GM10266 (cell line): ENCODE results near the gene COL4A1.

ENCODE experiments used
- DNase-seq: peaks from one replicate; pipeline ENCODE4 v3.0.0; 2012; ENCODE audit errors: extremely low spot score
- TF ChIP-seq, protein P1 (sequence below): IDR thresholded peaks from 2 replicates; pipeline ENCODE4 v1.5.1; 2012; ENCODE audit warnings: mild to moderate bottlenecking, low read depth; ENCODE audit not compliant: control insufficient read depth, insufficient read depth; ENCODE audit errors: missing control alignments

Gene COL4A1

DNA sequence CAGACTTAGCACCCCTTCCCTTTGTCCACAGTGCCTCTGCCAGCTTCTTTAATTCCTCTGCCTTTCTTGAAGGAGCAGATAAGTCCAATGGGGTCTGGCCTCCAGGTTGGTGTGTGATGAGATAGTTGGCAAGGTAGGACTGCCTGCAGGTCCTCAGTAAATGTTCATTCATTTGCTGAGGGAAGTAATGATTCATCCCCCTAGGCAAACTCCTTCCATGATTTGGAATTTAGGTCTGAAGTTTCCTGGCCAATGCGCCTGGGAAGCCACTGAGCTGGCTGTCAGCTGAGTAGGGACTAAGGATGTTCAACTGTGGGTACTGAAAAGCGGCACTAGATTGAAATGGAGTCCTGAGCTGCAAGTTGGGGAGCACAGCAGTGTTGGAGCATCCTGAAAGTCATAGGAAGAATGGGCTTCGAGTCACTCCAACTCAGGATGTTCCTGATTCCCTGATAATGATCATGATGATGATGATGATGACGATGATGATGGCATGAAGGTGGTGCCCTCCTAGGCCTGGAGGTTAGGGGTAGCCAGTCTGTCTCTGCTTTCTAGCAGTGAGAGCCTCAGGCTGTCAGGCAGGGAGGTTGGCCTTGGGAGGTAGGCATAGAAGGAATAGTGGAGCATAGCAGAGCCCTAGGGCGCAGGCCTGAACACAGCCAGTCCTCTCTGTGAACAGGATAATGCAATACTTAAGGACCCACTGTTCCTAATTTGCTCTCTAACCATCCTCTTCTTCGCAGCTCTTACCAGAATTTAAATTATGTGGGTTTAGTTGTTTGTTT is 44.9 kb upstream of the COL4A1 start:
- TF ChIP-seq, protein P1, sequence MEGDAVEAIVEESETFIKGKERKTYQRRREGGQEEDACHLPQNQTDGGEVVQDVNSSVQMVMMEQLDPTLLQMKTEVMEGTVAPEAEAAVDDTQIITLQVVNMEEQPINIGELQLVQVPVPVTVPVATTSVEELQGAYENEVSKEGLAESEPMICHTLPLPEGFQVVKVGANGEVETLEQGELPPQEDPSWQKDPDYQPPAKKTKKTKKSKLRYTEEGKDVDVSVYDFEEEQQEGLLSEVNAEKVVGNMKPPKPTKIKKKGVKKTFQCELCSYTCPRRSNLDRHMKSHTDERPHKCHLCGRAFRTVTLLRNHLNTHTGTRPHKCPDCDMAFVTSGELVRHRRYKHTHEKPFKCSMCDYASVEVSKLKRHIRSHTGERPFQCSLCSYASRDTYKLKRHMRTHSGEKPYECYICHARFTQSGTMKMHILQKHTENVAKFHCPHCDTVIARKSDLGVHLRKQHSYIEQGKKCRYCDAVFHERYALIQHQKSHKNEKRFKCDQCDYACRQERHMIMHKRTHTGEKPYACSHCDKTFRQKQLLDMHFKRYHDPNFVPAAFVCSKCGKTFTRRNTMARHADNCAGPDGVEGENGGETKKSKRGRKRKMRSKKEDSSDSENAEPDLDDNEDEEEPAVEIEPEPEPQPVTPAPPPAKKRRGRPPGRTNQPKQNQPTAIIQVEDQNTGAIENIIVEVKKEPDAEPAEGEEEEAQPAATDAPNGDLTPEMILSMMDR, result no peak
- no peak for DNase-seq

DNA sequence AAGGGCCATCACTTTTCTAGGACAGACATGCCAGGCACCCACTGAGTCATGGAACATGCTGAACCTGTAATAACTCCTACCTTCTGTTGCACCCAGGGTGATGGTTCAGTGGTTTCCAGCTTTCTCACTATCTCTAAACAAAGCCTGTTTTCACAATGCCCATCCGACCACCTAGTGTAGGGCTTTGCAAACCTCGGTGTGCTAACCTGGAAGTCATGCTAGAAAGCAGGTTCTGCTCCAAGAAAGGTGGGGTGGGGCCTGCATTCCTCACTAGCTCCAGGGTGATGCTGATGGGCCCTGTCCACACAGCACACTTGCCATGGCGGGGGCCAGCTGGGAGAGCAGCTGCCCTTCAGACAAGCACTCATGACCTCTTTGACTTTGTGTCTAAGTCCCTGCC is 43.6 kb upstream of the COL4A1 start:
- TF ChIP-seq, protein P1, result no peak
- no peak for DNase-seq

DNA sequence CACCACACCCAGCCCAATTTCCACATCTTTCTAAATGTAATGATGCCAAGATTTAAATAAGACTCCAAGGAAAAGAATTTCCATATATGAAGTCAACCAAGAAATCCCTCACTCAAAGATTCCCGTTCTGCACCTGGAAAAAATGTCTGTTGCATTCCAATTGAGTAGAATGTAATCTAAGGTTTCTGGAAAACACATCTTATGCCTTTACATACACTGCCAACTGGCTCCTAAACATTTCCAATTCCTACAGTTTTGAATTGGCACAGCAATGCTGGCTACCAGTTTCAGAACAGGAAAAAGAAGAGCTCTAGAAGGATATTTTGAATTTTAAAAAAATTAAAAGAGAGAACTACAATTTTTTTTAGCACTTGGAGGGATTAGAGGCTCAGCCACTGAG is 43.1 kb upstream of the COL4A1 start:
- no peak for DNase-seq
- TF ChIP-seq, protein P1, result no peak

DNA sequence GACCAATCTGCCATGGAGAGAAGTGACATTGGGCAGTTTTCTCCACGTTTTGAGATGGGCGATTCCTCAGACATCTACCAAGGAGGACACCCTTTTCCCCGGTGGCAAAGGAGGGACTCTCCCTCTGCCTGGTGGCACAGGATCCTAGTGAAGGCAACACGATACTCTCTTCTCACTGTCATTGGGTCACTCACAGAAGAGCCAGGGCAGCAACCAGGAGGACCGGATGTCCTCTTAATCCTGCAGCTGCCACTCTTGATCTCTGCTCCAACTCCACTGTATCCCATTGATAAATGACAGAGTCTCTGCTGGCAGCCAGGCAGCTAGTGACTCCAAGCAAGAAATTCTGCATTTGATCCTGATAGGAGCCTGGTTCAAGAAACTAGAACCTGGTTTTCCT is 42.3 kb upstream of the COL4A1 start:
- TF ChIP-seq, protein P1, result no peak
- DNase-seq, result no peak

DNA sequence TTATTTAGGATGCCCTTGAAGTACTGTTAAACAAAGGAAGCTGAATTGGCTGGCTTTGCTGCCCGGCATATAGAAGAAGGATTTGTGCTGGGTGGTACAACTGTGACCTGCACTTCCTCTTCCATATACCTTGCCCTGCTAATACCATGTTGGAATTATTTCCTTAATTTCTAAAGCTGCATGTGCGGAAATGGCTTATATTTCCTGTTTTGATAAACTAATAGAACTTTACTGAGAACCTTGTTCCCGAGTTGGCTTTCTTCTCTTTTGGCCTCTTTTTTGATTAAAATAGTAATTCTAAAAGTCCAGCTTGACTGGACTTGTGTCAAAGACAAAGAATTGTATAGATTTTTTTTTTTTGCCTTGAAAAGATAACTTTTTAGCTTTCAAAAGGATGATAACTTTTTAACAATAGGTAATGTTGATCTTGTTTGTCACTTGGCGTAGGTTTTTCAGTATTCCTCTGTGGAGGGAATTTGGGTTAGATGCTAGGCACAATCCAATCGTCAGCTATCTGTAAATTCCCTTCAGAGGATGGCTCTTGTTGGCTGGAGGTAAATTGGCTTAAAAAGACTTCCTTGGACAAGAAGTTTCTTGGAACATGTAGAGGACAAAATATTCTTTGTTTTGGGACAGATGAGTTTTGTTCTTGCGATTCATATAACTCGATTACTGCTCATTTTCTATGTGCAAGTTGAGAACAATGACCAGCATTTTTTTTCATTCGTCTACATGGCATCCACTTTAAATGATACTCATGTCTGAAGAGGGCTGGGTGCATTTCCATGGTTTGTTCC is 41.5 kb upstream of the COL4A1 start:
- TF ChIP-seq, protein P1, result no peak
- DNase-seq, result no peak

DNA sequence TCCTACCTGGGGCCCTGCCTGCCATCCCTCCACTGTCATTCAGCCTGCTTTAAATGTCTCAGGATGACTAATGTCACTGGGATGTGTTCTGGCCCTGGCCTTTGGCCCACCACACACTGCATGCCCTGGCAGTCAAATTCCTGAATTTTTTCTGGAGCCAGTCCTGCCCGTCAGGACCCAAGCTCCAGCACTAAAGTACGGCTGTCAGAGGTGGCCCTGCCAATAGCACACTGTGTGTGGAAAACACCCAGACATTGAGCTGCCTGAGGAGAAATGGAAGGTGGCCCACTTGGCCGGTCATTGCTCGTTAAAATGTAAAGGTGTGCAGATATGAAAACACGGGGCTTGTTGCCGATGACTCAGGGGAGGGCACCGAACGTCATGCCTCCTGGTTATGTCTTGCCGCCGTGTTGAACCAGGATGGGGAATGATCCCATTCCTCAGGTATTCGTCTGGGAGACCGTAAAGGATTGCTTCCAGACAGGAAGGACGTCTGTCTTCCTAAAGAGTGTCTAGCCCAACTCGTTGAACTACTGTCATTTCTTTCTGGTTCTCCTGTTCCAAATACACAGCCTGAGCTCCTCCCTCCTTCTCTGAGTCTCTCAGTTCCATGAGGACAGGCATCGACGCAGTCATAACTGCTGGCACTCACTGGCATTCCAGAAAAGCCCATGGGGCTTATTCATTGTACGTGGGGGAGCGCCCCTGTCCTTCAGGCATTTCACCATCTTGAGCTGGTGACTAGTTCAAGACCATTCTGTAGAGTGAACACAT is 40.8 kb upstream of the COL4A1 start:
- TF ChIP-seq, protein P1, result no peak
- no peak for DNase-seq
